Activated CD4-positive, alpha-beta T cell treated with anti-CD3 and anti-CD28 coated beads, Interleukin-2, amount 50 U/mL, for 48 hours (primary cell): ENCODE measurements around the gene YIPF1.

Source experiments
- DNase-seq, 2 experiments: peaks; one replicate each; pipeline ENCODE4 v3.0.0-alpha.2; 2020

Gene YIPF1

GRCh38 chr1:53889304-53890298 is at the start of gene YIPF1:
YIPF1 (minus strand) TSS chr1:53889797; CDS start chr1:53888937, 860 bp downstream.
- peak; percentile 85 to 90 for DNase-seq

GRCh38 chr1:53938136-53938830 is 48.7 kb upstream of the YIPF1 start:
- no peak for DNase-seq

GRCh38 chr1:53936430-53936829 is 46.8 kb upstream of the YIPF1 start:
- no peak for DNase-seq

GRCh38 chr1:53934170-53934765 is 44.7 kb upstream of the YIPF1 start:
- no peak for DNase-seq

- DNase-seq: no peak
Measured at GRCh38 chr1:53931523-53931922, 41.9 kb upstream of the YIPF1 start.

GRCh38 chr1:53930932-53931331 is 41.3 kb upstream of the YIPF1 start:
- DNase-seq: no peak

GRCh38 chr1:53929246-53929960 is 39.8 kb upstream of the YIPF1 start:
- DNase-seq: no peak

GRCh38 chr1:53927376-53927881 is 37.8 kb upstream of the YIPF1 start:
- DNase-seq: no peak

GRCh38 chr1:53919675-53920066 is 30.1 kb upstream of the YIPF1 start:
- DNase-seq: peak; percentile 19 to 31

GRCh38 chr1:53918343-53918742 is 28.7 kb upstream of the YIPF1 start:
- DNase-seq: no peak

GRCh38 chr1:53913352-53914033 is 23.9 kb upstream of the YIPF1 start:
- DNase-seq: no peak

- DNase-seq: no peak
Measured at GRCh38 chr1:53911442-53911841, 21.8 kb upstream of the YIPF1 start.

- no peak for DNase-seq
Measured at GRCh38 chr1:53909946-53910345, 20.3 kb upstream of the YIPF1 start.

GRCh38 chr1:53906121-53906520 is 16.5 kb upstream of the YIPF1 start:
- DNase-seq: no peak

GRCh38 chr1:53905509-53905908 is 15.9 kb upstream of the YIPF1 start:
- no peak for DNase-seq

- DNase-seq: no peak
Measured at GRCh38 chr1:53902235-53903138, 12.9 kb upstream of the YIPF1 start.

- DNase-seq: no peak
Measured at GRCh38 chr1:53899708-53900107, 10.1 kb upstream of the YIPF1 start.

GRCh38 chr1:53899206-53899628 is 9.6 kb upstream of the YIPF1 start:
- DNase-seq: no peak

GRCh38 chr1:53896635-53897229 is 7.1 kb upstream of the YIPF1 start:
- no peak for DNase-seq

GRCh38 chr1:53895421-53895820 is 5.8 kb upstream of the YIPF1 start:
- DNase-seq: no peak
